Heart right ventricle (tissue), 16 donors: ENCODE data around the gene UNC119. TPM values are rescaled to one million over a fixed set of nuclear protein-coding genes. Genes with fewer than 3 reads are reported as not detected.

Experiments
- ATAC-seq, 8 donors: fragments of 200-7000 bp; cut with Tn5 transposase; one replicate each; pipeline ENCODE4 v1.9.1; 2020; ENCODE audit warnings: mild to moderate bottlenecking in 8 of 8, moderate library complexity in 8 of 8, moderate number of reproducible peaks in 1 of 8
- DNase-seq, 2 donors: peaks; one replicate each; pipeline ENCODE4 v3.0.0-alpha.2; 2020
- H3K27ac ChIP-seq, 10 donors: fragments of 200-600 bp; sonication (generic) in 2 of 10; one replicate each; pipeline versions ENCODE4 v1.5.0 to v1.8.0; 2020 to 2022; ENCODE audit warnings: mild to moderate bottlenecking in 3 of 10
- H3K27me3 ChIP-seq, 7 donors: fragments of 200-600 bp; one replicate each; pipeline ENCODE4 v1.8.0; 2021 to 2022; ENCODE audit warnings: mild to moderate bottlenecking in 2 of 7
- H3K36me3 ChIP-seq, 9 donors: fragments of 200-600 bp; sonication (generic) in 1 of 9; one replicate each; pipeline versions ENCODE4 v1.5.0 to v1.8.0; 2020 to 2022; ENCODE audit warnings: mild to moderate bottlenecking in 2 of 9
- H3K4me1 ChIP-seq, 9 donors: fragments of 200-600 bp; sonication (generic) in 1 of 9; one replicate each; pipeline versions ENCODE4 v1.5.0 to v1.8.0; 2020 to 2022; ENCODE audit warnings: mild to moderate bottlenecking in 4 of 9
- H3K4me3 ChIP-seq, 10 donors: fragments of 200-600 bp; sonication (generic) in 2 of 10; one replicate each; pipeline versions ENCODE4 v1.5.0 to v1.8.0; 2020 to 2022; ENCODE audit warnings: mild to moderate bottlenecking in 7 of 10, moderate library complexity in 2 of 10
- H3K9me3 ChIP-seq, 11 donors: fragments of 200-600 bp in 10 of 11; sonication (generic) in 2 of 11; one replicate each; pipeline versions ENCODE4 v1.5.0 to v1.8.0; 2013 to 2022; ENCODE audit warnings: mild to moderate bottlenecking in 2 of 11, control low read depth in 1 of 11, moderate library complexity in 1 of 11
- CTCF ChIP-seq, 9 donors: fragments of 200-600 bp; sonication (generic) in 2 of 9; IDR thresholded peaks; one replicate each; pipeline versions ENCODE4 v1.5.0 to v1.8.0; 2021 to 2022; ENCODE audit warnings: antibody characterized with exemption in 9 of 9, mild to moderate bottlenecking in 5 of 9, moderate library complexity in 1 of 9
- WGBS, 2 donors: extraction: QIAGEN DNeasy Blood & Tissue Kit; methylation state at CpG; one replicate each; pipeline ENCODE4 v1.1.7; 2013; ENCODE audit warnings: inconsistent platforms in 1 of 2; 5-methylcytosine and 5-hydroxymethylcytosine counted together
- intact Hi-C, 10 donors: fragments of 100-400 bp; cut with DNase I; formaldehyde crosslinking; loops; one replicate each; pipeline versions ENCODE4 v1.11.1 to v1.14.2; 2022
- polyA plus RNA-seq, 2 donors: library from polyadenylated mRNA; stranded (reverse); fragments of 200-250 nt; gene quantifications; one replicate each; pipeline ENCODE4 v1.2.3, GENCODE V29; 2013
- total RNA-seq, 10 donors: library from RNA; stranded (reverse); fragmentation: NEBNext Ultra II Directional in 3 of 10; extraction: Animal tissue kit (Norgen Biotek cat#: 25700) in 3 of 10; gene quantifications; one replicate each; pipeline versions ENCODE4 v1.2.1 to v1.2.4, GENCODE V29; 2021 to 2023
- donor health status: Arrhythmogenic right ventricular cardiomyopathy.
- donor health status: ischemic (EF 13 %, LVEDD 7.1; RV severe dilation, severe dysfunction).
- donor health status: healthy with polysubstance abuse.
- donor health status: DM: no; HTN: yes; CAD: no.
- donor health status: DM: no; HTN: no; CAD: no.
- donor health status: ischemic (EF 25% LVEDD 6.9; RV normal size, moderate dysfunction).
- donor health status: ischemic (EF 25% LVEDD 5.7; RV mildly dilated, moderate dysfunction).
- donor health status: healthy.
- donor health status: DM: yes; HTN: yes; CAD: no.
- donor health status: Ischemic cardiomyopathy.
- donor health status: ischemic (EF 35%, LVEDD 5.7; RV mildly dilated, moderate dysfunction).
- donor health status: nonischemic (EF 11% LVEDD 7.7; RV severe dilation, severe dysfunction).
- donor health status: DM: yes; HTN: yes; CAD: no.
- donor health status: PGD.
- donor health status: ischemic (EF 29% LVEDD 5.4; RV normal size, mild dysfunction).
- donor health status: nonischemic (EF 23%, LVEDD 6.1; RV moderate dilation, normal function).

UNC119 gene
- total and polyA plus RNA-seq, 12 donors: 10.6 to 23.8 (median 21.0) TPM

- TF ChIP-seq CTCF (IDR thresholded peaks at IDR 0.05): no peak
- Histone ChIP-seq H3K4me3 (no peak overlapping the region), H3K9me3 (no peaks in the 10 kb centered on the region), H3K4me1 (no peaks in the 10 kb centered on the region), H3K27ac (no peak overlapping the region), H3K27me3 (peaks cover 0 to 27% (median 6%) of the 10 kb centered on the region in 7 donors), H3K36me3 (no peaks in the 10 kb centered on the region)
- ATAC-seq: no peak
- intact Hi-C loops: no loop called here
- DNase-seq: no peak
- WGBS, 2 donors: 63 to 64% methylated on average over 6 of the region's 6 CpGs
Observed at GRCh38 chr17:28518132-28518531, 34.3 kb downstream of the UNC119 start.

- no peaks in the 10 kb centered on the region for H3K36me3 ChIP-seq
- no peak overlapping the region for H3K4me3 ChIP-seq
- ATAC-seq: no peak
- TF ChIP-seq CTCF (IDR thresholded peaks at IDR 0.05): no peak
- peaks cover 0 to 49% (median 23%) of the 10 kb centered on the region in 7 donors for H3K27me3 ChIP-seq
- H3K9me3 ChIP-seq: no peaks in the 10 kb centered on the region
- DNase-seq: no peak
- intact Hi-C loops: no loop called here
- H3K27ac ChIP-seq: no peak overlapping the region
- no peaks in the 10 kb centered on the region for H3K4me1 ChIP-seq
- WGBS, 2 donors: 96% methylated on average over 1 of the region's 1 CpG
Observed at GRCh38 chr17:28515518-28515917, 36.9 kb downstream of the UNC119 start.

GRCh38 chr17:28514561-28515002 lies 37.8 kb downstream of the UNC119 start:
- Histone ChIP-seq H3K4me1 (no peaks in the 10 kb centered on the region), H3K36me3 (no peaks in the 10 kb centered on the region), H3K27me3 (peaks cover 0 to 54% (median 28%) of the 10 kb centered on the region in 7 donors), H3K9me3 (no peaks in the 10 kb centered on the region), H3K4me3 (no peak overlapping the region), H3K27ac (no peak overlapping the region)
- 61 to 65% methylated on average over 16 of the region's 16 CpGs for WGBS, 2 donors
- intact Hi-C loops: no loop called here
- ATAC-seq (no peak), DNase-seq (no peak)
- no peak for TF ChIP-seq CTCF (IDR thresholded peaks at IDR 0.05)

- TF ChIP-seq CTCF (IDR thresholded peaks at IDR 0.05): no peak
- H3K4me3 ChIP-seq: no peak overlapping the region
- DNase-seq (no peak), ATAC-seq (no peak)
- peaks cover 0 to 63% (median 39%) of the 10 kb centered on the region in 7 donors for H3K27me3 ChIP-seq
- no peak overlapping the region for H3K27ac ChIP-seq
- no peaks in the 10 kb centered on the region for H3K9me3 ChIP-seq
- no peaks in the 10 kb centered on the region for H3K4me1 ChIP-seq
- H3K36me3 ChIP-seq: no peaks in the 10 kb centered on the region
- intact Hi-C loops: no loop called here
- 65 to 72% methylated on average over 7 of the region's 7 CpGs for WGBS, 2 donors
Observed at GRCh38 chr17:28513476-28513875, 38.9 kb downstream of the UNC119 start.
